K562 (cell line): ENCODE results near the gene VPS4B. TPM values are rescaled to one million over a fixed set of nuclear protein-coding genes. Genes with fewer than 3 reads are reported as not detected.

Experiments
- CXXC5 ChIP-seq: fragments of 250-450 bp; sonication (Bioruptor Pico); IDR thresholded peaks from 2 replicates; pipeline ENCODE4 v1.8.0; 2022; ENCODE audit warnings: inconsistent platforms, mild to moderate bottlenecking, moderate library complexity
- EGR1 ChIP-seq: fragments of 450-650 bp; conservative IDR thresholded peaks from 2 replicates; pipeline ENCODE4 v1.6.1; 2017; ENCODE audit warnings: mild to moderate bottlenecking
- ELF2 ChIP-seq: fragments of 250-450 bp; sonication (Bioruptor Pico); IDR thresholded peaks from 2 replicates; pipeline ENCODE4 v1.5.0; 2021; ENCODE audit warnings: mild to moderate bottlenecking
- FUS ChIP-seq: fragments of 200-400 bp; formaldehyde crosslinking; optimal IDR thresholded peaks from 2 replicates; pipeline ENCODE3; 2017; ENCODE audit warnings: low read depth, low read length
- MTA3 ChIP-seq: fragments of 450-650 bp; formaldehyde crosslinking; IDR thresholded peaks from 2 replicates; pipeline ENCODE4 v1.6.1; 2017; ENCODE audit warnings: mild to moderate bottlenecking, borderline replicate concordance
- OTX1 ChIP-seq: fragments of 450-650 bp; formaldehyde crosslinking; IDR thresholded peaks from 2 replicates; pipeline ENCODE4 v1.4.0; 2022; ENCODE audit warnings: mild to moderate bottlenecking
- POLR2A ChIP-seq: fragments of 450-650 bp; conservative IDR thresholded peaks from 2 replicates; pipeline ENCODE4 v1.6.1; 2016
- RBM17 ChIP-seq: fragments of 200-400 bp; formaldehyde crosslinking; IDR thresholded peaks from 2 replicates; pipeline ENCODE4 v1.6.1; 2017; ENCODE audit warnings: low read depth, mild to moderate bottlenecking, low read length, borderline replicate concordance
- RBM25 ChIP-seq: fragments of 200-400 bp; formaldehyde crosslinking; IDR thresholded peaks from 2 replicates; pipeline ENCODE4 v1.6.1; 2018; ENCODE audit warnings: low read length, low read depth, moderate library complexity; ENCODE audit not compliant: severe bottlenecking
- STAG1 ChIP-seq: sonication (generic); formaldehyde crosslinking; IDR thresholded peaks from 2 replicates; pipeline ENCODE4 v1.5.0; 2020; ENCODE audit warnings: missing genetic modification reagents, borderline replicate concordance
- TCF7 ChIP-seq: sonication (generic); IDR thresholded peaks from 2 replicates; pipeline ENCODE4 v1.6.1; 2016; ENCODE audit warnings: antibody characterized with exemption, borderline replicate concordance
- TEAD1 ChIP-seq, 2 experiments: fragments of 450-650 bp in 1 of 2; sonication (generic) in 1 of 2; formaldehyde crosslinking; IDR thresholded peaks; 2 replicates each; pipeline versions ENCODE4 v1.4.0 to v1.8.0; 2020 to 2022; ENCODE audit warnings: mild to moderate bottlenecking in 2 of 2, missing genetic modification reagents in 1 of 2
- ZNF766 ChIP-seq: fragments of 200-800 bp; sonication (Bioruptor generic); conservative IDR thresholded peaks from 2 replicates; pipeline ENCODE4 v1.6.1; 2016; ENCODE audit warnings: missing genetic modification characterization, missing compliant biosample characterization
- polyA plus RNA-seq, 8 experiments: library from polyadenylated mRNA; depleted of rRNA in 4 of 8; stranded (reverse) in 5 of 8; unstranded in 3 of 8; fragments of >200 nt; fragmentation: Nextera tagmentation in 2 of 8; fragmentation: Illumina TruSeq in 1 of 8; extraction: Ambion mirVana in 2 of 8; extraction: Trizol in 1 of 8; gene quantifications; 2 replicates each; pipeline versions ENCODE4 v1.2.1 to v1.2.3, GENCODE V29; 2011 to 2014; ENCODE audit warnings: inconsistent platforms in 1 of 8, missing spikeins in 1 of 8
- total RNA-seq, 7 experiments: library from RNA; depleted of rRNA in 6 of 7; stranded (reverse); fragments of >200 nt in 6 of 7; fragmentation: Illumina TruSeq in 2 of 7; extraction: Trizol in 2 of 7; gene quantifications; 2 replicates each; pipeline versions ENCODE4 v1.2.1 to v1.2.3, GENCODE V29; 2011 to 2021; ENCODE audit warnings: low replicate concordance in 1 of 7
- TF ChIP-seq, protein P1 (sequence below): IDR thresholded peaks from 2 replicates; pipeline ENCODE4 v1.6.1; 2016; ENCODE audit warnings: missing genetic modification characterization, missing compliant biosample characterization
- TF ChIP-seq, protein P2 (sequence below): fragments of 450-650 bp; IDR thresholded peaks from 2 replicates; pipeline ENCODE4 v1.6.1; 2014; ENCODE audit warnings: low read depth, mild to moderate bottlenecking, moderate library complexity, borderline replicate concordance
- TF ChIP-seq, protein P3 (sequence below), 2 experiments: fragments of 450-650 bp; IDR thresholded peaks; 2 replicates each; pipeline ENCODE4 v1.6.1; 2018; ENCODE audit warnings: mild to moderate bottlenecking in 2 of 2, low read depth in 1 of 2; ENCODE audit not compliant: partially characterized antibody in 2 of 2
- TF ChIP-seq, protein P4 (sequence below): fragments of 250-450 bp; sonication (Bioruptor Pico); IDR thresholded peaks from 2 replicates; pipeline ENCODE4 v1.9.0; 2021; ENCODE audit warnings: mild to moderate bottlenecking, inconsistent platforms

VPS4B gene
- total and polyA plus RNA-seq, 9 of the 15 experiments (the other 6 are each of a cell fraction or from before 2014, with no cell fraction given) = 7.3 to 16.4 (median 10.4) TPM

DNA sequence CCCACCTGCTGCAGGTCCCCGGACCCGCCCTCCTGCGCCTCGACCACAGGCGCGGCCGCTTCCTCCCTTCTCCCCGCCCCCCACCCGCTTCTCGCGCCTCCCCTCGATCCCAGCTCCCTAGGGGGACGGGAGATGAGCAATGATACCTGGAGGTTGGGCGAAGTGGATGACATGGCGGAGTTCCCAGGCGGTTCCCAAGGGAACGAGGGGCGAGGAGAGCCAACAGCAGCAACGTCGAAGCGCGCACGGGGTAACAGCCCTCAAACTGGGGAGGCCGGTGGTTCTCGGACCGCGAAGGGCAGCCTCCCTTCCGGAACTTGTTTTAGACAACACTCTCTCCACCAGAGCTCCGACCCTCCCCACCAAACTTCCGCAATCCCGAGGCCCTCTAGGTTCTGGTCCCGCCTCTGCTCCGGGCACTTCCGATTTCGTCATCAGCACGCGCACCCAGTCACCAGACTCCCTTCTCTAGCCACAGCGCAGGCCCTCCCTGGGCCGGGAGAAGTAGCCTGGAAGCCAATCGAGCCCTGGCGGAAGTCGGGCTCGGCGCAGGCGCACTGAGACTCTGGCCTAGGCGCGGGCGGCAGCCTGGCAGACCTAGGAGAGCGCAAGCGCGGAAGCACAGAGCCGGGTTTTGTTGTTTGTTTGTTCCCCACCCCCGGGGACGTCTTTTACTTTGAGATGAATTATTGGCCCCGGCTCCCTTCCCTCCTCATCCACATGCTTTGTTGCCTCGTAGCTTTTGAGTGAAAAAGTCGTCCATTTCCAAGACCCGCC is at the start of gene VPS4B (continued):
- TF ChIP-seq, protein P1, sequence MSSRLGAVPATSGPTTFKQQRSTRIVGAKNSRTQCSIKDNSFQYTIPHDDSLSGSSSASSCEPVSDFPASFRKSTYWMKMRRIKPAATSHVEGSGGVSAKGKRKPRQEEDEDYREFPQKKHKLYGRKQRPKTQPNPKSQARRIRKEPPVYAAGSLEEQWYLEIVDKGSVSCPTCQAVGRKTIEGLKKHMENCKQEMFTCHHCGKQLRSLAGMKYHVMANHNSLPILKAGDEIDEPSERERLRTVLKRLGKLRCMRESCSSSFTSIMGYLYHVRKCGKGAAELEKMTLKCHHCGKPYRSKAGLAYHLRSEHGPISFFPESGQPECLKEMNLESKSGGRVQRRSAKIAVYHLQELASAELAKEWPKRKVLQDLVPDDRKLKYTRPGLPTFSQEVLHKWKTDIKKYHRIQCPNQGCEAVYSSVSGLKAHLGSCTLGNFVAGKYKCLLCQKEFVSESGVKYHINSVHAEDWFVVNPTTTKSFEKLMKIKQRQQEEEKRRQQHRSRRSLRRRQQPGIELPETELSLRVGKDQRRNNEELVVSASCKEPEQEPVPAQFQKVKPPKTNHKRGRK = no peak
- TF ChIP-seq, protein P2, sequence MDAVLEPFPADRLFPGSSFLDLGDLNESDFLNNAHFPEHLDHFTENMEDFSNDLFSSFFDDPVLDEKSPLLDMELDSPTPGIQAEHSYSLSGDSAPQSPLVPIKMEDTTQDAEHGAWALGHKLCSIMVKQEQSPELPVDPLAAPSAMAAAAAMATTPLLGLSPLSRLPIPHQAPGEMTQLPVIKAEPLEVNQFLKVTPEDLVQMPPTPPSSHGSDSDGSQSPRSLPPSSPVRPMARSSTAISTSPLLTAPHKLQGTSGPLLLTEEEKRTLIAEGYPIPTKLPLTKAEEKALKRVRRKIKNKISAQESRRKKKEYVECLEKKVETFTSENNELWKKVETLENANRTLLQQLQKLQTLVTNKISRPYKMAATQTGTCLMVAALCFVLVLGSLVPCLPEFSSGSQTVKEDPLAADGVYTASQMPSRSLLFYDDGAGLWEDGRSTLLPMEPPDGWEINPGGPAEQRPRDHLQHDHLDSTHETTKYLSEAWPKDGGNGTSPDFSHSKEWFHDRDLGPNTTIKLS = no peak
- TF ChIP-seq EGR1 (peak; percentile 60; the same call in 1 of the 2 replicates), RBM17 (no peak), ELF2 (CRISPR knock-in tag) (peak; percentile 99), FUS (no peak), OTX1 (CRISPR knock-in tag) (no peak), POLR2A (peak; percentile 89), STAG1 (no peak), CXXC5 (CRISPR knock-in tag) (peak; percentile 58; the same call in 1 of the 2 replicates), ZNF766 (CRISPR knock-in tag) (0 out of 2 replicates have a peak, but pooled peaks have one; percentile 18), MTA3 (no peak; the same call in 1 of the 2 replicates), RBM25 (no peak), TCF7 (no peak), TEAD1 (CRISPR knock-in tag; IDR thresholded peaks at IDR 0.05) (peak in 1 of 2 experiments; percentile 45; a peak in 1 of 4 replicates)
- TF ChIP-seq, protein P3, sequence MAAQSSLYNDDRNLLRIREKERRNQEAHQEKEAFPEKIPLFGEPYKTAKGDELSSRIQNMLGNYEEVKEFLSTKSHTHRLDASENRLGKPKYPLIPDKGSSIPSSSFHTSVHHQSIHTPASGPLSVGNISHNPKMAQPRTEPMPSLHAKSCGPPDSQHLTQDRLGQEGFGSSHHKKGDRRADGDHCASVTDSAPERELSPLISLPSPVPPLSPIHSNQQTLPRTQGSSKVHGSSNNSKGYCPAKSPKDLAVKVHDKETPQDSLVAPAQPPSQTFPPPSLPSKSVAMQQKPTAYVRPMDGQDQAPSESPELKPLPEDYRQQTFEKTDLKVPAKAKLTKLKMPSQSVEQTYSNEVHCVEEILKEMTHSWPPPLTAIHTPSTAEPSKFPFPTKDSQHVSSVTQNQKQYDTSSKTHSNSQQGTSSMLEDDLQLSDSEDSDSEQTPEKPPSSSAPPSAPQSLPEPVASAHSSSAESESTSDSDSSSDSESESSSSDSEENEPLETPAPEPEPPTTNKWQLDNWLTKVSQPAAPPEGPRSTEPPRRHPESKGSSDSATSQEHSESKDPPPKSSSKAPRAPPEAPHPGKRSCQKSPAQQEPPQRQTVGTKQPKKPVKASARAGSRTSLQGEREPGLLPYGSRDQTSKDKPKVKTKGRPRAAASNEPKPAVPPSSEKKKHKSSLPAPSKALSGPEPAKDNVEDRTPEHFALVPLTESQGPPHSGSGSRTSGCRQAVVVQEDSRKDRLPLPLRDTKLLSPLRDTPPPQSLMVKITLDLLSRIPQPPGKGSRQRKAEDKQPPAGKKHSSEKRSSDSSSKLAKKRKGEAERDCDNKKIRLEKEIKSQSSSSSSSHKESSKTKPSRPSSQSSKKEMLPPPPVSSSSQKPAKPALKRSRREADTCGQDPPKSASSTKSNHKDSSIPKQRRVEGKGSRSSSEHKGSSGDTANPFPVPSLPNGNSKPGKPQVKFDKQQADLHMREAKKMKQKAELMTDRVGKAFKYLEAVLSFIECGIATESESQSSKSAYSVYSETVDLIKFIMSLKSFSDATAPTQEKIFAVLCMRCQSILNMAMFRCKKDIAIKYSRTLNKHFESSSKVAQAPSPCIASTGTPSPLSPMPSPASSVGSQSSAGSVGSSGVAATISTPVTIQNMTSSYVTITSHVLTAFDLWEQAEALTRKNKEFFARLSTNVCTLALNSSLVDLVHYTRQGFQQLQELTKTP (IDR thresholded peaks at IDR 0.05; ENCODE audit: low read depth in 1 of 2, partially characterized antibody in 2 of 2) = no peak
- TF ChIP-seq, protein P4, sequence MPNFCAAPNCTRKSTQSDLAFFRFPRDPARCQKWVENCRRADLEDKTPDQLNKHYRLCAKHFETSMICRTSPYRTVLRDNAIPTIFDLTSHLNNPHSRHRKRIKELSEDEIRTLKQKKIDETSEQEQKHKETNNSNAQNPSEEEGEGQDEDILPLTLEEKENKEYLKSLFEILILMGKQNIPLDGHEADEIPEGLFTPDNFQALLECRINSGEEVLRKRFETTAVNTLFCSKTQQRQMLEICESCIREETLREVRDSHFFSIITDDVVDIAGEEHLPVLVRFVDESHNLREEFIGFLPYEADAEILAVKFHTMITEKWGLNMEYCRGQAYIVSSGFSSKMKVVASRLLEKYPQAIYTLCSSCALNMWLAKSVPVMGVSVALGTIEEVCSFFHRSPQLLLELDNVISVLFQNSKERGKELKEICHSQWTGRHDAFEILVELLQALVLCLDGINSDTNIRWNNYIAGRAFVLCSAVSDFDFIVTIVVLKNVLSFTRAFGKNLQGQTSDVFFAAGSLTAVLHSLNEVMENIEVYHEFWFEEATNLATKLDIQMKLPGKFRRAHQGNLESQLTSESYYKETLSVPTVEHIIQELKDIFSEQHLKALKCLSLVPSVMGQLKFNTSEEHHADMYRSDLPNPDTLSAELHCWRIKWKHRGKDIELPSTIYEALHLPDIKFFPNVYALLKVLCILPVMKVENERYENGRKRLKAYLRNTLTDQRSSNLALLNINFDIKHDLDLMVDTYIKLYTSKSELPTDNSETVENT = no peak
